Transverse colon (tissue), 4 donors: ENCODE measurements around the gene NPLOC4.

Source experiments
- EP300 ChIP-seq: sonication (generic); formaldehyde crosslinking; IDR thresholded peaks from one replicate; pipeline ENCODE4 v1.6.1; 2017; ENCODE audit warnings: antibody characterized with exemption, low read depth
- POLR2A ChIP-seq: fragments of 450-650 bp; IDR thresholded peaks from one replicate; pipeline ENCODE4 v1.6.1; 2016; ENCODE audit warnings: antibody characterized with exemption, mild to moderate bottlenecking, moderate library complexity
- POLR2AphosphoS5 ChIP-seq, 3 donors: sonication (generic); formaldehyde crosslinking; IDR thresholded peaks; one replicate each; pipeline ENCODE4 v1.6.1; 2016; ENCODE audit warnings: antibody characterized with exemption in 3 of 3
- TF ChIP-seq, protein P1 (sequence below), 5 experiments: fragments of 200-600 bp in 3 of 5; fragments of 450-650 bp in 2 of 5; sonication (generic) in 3 of 5; IDR thresholded peaks; 1 replicate in 2 of 5; 2 replicates in 3 of 5; pipeline ENCODE4 v1.5.1; 2016 to 2017; ENCODE audit warnings: antibody characterized with exemption in 5 of 5, inconsistent platforms in 3 of 5, mild to moderate bottlenecking in 2 of 5, moderate library complexity in 1 of 5

DNA sequence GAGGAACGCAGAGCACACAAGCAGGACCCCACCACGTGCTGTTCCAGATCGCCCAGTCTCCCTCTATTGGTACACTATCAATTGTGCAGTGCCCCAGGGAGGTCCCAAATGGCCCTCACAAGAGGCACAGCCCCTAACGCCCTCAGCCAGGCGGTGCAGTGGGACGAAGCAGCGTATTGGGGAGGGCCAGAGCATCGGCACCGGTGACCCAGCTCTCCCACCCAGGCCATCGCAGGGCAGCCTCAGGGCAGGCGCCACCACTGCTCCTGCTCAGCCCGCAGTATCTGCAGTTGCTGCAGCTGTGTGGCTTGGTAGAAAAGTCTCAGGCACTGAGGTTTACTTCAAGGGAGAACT is 78.8 kb downstream of the NPLOC4 start:
- TF ChIP-seq, protein P1, sequence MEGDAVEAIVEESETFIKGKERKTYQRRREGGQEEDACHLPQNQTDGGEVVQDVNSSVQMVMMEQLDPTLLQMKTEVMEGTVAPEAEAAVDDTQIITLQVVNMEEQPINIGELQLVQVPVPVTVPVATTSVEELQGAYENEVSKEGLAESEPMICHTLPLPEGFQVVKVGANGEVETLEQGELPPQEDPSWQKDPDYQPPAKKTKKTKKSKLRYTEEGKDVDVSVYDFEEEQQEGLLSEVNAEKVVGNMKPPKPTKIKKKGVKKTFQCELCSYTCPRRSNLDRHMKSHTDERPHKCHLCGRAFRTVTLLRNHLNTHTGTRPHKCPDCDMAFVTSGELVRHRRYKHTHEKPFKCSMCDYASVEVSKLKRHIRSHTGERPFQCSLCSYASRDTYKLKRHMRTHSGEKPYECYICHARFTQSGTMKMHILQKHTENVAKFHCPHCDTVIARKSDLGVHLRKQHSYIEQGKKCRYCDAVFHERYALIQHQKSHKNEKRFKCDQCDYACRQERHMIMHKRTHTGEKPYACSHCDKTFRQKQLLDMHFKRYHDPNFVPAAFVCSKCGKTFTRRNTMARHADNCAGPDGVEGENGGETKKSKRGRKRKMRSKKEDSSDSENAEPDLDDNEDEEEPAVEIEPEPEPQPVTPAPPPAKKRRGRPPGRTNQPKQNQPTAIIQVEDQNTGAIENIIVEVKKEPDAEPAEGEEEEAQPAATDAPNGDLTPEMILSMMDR (IDR thresholded peaks at IDR 0.05) = no peak
- TF ChIP-seq POLR2AphosphoS5 (IDR thresholded peaks at IDR 0.05) (no peak), POLR2A (no peak), EP300 (no peak)
